ENCODE measurements around the gene AP2A2.

DNA sequence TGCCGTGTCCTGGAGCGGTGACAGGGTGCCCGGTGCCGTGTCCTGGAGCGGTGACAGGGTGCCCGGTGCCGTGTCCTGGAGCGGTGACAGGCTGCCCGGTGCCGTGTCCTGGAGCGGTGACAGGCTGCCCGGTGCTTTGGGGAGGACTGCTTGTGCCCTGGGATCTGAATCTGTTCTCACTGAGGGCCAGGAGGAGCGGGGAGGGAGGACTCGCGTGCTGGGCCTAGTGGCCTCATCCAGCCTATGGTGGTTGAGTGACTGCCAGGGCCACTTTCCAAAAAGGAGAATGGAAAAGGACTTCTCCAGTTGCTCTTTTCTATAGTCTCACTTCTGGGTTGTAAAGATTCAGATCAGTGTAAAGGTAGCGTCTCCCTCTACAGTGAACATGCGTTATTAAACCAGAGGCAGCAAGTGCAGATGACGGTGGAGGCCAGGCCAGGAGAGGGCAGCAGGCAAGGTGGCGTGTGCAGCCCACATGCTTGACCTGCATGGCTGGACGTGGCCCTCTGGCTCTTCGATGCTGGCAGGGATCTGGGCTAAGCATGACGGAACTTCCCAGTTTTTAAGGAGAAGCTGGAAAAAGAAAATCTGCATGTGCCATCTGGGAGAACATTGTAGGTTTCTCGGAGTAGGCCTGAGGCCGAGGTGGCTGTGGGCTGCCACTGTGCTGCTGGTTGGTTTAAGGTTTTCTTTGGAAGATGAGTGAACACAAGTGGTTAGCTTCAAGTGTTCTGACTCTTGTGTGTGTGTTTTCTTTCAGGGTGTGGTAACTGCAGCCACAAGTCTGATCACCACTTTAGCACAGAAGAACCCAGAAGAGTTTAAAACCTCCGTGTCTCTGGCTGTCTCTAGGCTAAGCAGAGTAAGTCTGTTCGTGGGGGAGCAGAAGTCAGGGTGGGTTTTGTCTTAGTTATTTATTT is 55.0 kb downstream of the AP2A2 start:
- TF ChIP-seq, protein P1, sequence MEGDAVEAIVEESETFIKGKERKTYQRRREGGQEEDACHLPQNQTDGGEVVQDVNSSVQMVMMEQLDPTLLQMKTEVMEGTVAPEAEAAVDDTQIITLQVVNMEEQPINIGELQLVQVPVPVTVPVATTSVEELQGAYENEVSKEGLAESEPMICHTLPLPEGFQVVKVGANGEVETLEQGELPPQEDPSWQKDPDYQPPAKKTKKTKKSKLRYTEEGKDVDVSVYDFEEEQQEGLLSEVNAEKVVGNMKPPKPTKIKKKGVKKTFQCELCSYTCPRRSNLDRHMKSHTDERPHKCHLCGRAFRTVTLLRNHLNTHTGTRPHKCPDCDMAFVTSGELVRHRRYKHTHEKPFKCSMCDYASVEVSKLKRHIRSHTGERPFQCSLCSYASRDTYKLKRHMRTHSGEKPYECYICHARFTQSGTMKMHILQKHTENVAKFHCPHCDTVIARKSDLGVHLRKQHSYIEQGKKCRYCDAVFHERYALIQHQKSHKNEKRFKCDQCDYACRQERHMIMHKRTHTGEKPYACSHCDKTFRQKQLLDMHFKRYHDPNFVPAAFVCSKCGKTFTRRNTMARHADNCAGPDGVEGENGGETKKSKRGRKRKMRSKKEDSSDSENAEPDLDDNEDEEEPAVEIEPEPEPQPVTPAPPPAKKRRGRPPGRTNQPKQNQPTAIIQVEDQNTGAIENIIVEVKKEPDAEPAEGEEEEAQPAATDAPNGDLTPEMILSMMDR (IDR thresholded peaks at IDR 0.05) = no peak
- TF ChIP-seq, protein P2, sequence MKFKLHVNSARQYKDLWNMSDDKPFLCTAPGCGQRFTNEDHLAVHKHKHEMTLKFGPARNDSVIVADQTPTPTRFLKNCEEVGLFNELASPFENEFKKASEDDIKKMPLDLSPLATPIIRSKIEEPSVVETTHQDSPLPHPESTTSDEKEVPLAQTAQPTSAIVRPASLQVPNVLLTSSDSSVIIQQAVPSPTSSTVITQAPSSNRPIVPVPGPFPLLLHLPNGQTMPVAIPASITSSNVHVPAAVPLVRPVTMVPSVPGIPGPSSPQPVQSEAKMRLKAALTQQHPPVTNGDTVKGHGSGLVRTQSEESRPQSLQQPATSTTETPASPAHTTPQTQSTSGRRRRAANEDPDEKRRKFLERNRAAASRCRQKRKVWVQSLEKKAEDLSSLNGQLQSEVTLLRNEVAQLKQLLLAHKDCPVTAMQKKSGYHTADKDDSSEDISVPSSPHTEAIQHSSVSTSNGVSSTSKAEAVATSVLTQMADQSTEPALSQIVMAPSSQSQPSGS (CRISPR knock-in tag; IDR thresholded peaks at IDR 0.05; ENCODE audit: borderline replicate concordance, low read depth) = no peak
- TF ChIP-seq ZNF317 (CRISPR knock-in tag; IDR thresholded peaks at IDR 0.05; ENCODE audit: borderline replicate concordance, low read depth) = no peak
- TF ChIP-seq, protein P3, sequence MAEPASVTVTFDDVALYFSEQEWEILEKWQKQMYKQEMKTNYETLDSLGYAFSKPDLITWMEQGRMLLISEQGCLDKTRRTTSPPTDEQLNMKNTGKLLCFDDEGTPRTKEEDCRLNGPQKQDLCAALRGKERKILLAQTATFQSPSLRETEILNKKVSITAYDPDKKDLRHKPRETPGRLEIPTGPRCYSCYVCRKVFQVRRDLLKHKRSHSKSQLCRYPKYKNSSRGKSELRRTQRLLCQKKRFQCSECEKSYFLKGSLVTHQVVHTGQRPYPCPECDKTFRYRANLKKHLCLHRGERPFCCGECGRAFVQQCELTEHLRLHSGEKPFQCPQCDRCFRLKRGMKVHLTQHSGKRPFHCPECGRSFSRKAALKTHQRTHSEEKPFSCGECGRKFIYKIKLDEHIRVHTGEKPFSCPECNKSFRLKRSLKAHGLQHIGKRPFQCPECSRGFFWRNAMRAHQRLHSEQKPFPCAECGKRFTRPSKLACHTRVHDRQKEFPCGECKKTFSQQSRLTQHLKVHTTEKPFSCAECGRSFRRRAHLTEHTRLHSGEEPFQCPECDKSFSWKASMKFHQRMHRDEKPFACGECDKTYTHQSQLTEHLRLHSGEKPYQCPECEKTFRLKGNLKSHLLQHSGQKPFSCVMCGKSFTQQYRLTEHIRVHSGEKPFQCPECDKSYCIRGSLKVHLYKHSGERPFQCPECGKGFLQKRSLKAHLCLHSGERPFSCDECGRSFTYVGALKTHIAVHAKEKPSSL (CRISPR knock-in tag; conservative IDR thresholded peaks at IDR 0.05) = no peak
- TF ChIP-seq, protein P4, sequence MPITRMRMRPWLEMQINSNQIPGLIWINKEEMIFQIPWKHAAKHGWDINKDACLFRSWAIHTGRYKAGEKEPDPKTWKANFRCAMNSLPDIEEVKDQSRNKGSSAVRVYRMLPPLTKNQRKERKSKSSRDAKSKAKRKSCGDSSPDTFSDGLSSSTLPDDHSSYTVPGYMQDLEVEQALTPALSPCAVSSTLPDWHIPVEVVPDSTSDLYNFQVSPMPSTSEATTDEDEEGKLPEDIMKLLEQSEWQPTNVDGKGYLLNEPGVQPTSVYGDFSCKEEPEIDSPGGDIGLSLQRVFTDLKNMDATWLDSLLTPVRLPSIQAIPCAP (CRISPR knock-in tag; IDR thresholded peaks at IDR 0.05) = no peak
- no peak for TF ChIP-seq NR3C1 (CRISPR knock-in tag; conservative IDR thresholded peaks at IDR 0.05; ENCODE audit: low read depth)
- no peak for TF ChIP-seq ZBTB21 (CRISPR knock-in tag; IDR thresholded peaks at IDR 0.05; ENCODE audit: borderline replicate concordance)
- TF ChIP-seq IRF2 (CRISPR knock-in tag; IDR thresholded peaks at IDR 0.05; ENCODE audit: borderline replicate concordance, low read depth) = no peak
- no peak for TF ChIP-seq CREB1 (CRISPR knock-in tag; IDR thresholded peaks at IDR 0.05)
- no peak for TF ChIP-seq NR2C2 (CRISPR knock-in tag; IDR thresholded peaks at IDR 0.05)
- TF ChIP-seq, protein P5, sequence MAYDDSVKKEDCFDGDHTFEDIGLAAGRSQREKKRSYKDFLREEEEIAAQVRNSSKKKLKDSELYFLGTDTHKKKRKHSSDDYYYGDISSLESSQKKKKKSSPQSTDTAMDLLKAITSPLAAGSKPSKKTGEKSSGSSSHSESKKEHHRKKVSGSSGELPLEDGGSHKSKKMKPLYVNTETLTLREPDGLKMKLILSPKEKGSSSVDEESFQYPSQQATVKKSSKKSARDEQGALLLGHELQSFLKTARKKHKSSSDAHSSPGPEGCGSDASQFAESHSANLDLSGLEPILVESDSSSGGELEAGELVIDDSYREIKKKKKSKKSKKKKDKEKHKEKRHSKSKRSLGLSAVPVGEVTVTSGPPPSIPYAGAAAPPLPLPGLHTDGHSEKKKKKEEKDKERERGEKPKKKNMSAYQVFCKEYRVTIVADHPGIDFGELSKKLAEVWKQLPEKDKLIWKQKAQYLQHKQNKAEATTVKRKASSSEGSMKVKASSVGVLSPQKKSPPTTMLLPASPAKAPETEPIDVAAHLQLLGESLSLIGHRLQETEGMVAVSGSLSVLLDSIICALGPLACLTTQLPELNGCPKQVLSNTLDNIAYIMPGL (CRISPR knock-in tag; IDR thresholded peaks at IDR 0.05) = no peak

All from WTC11 (cell line).